MM.1S (cell line): Measurements from ENCODE around the gene TMUB2.

ENCODE experiments used
- DNase-seq: peaks from one replicate; pipeline ENCODE4 v3.0.0-alpha.2; 2015
- H2AFZ ChIP-seq: fragments of 300-600 bp; sonication (generic); 2 replicates; pipeline ENCODE4 v1.6.0; 2016; ENCODE audit warnings: antibody characterized with exemption, low read length
- H3F3A ChIP-seq: fragments of 300-600 bp; sonication (generic); 2 replicates; pipeline ENCODE4 v1.6.1; 2016; ENCODE audit warnings: mild to moderate bottlenecking, antibody characterized with exemption, low read length, moderate library complexity, mixed read lengths; ENCODE audit not compliant: insufficient read depth
- H3K27ac ChIP-seq: fragments of 300-600 bp; sonication (generic); 2 replicates; pipeline ENCODE4 v1.5.1; 2016; ENCODE audit warnings: mild to moderate bottlenecking, low read length
- H3K27me3 ChIP-seq: fragments of 300-600 bp; sonication (generic); replicated peaks from 2 replicates; pipeline ENCODE4 v1.6.0; 2016; ENCODE audit warnings: low read length; ENCODE audit not compliant: insufficient read depth
- H3K36me3 ChIP-seq: fragments of 300-600 bp; sonication (generic); replicated peaks from 2 replicates; pipeline ENCODE4 v1.6.1; 2016; ENCODE audit warnings: mild to moderate bottlenecking, low read length, mixed read lengths; ENCODE audit not compliant: insufficient read depth
- H3K4me1 ChIP-seq: fragments of 300-600 bp; sonication (generic); 2 replicates; pipeline ENCODE4 v1.6.1; 2016; ENCODE audit warnings: low read length, mixed read lengths
- H3K4me2 ChIP-seq: fragments of 300-600 bp; sonication (generic); 2 replicates; pipeline ENCODE4 v1.6.0; 2016; ENCODE audit warnings: low read depth, low read length
- H3K4me3 ChIP-seq: fragments of 300-600 bp; sonication (generic); 2 replicates; pipeline ENCODE4 v1.5.1; 2016; ENCODE audit warnings: low read length, mixed read lengths
- H3K79me2 ChIP-seq: fragments of 300-600 bp; sonication (generic); 2 replicates; pipeline ENCODE4 v1.6.1; 2016; ENCODE audit warnings: mixed run types, low read length, mixed read lengths
- H3K9ac ChIP-seq: fragments of 300-600 bp; sonication (generic); 2 replicates; pipeline ENCODE4 v1.6.1; 2016; ENCODE audit warnings: low read length, mixed read lengths
- H3K9me2 ChIP-seq: fragments of 300-600 bp; sonication (generic); replicated peaks from 2 replicates; pipeline ENCODE4 v1.6.1; 2016; ENCODE audit warnings: mild to moderate bottlenecking, low read length, mixed read lengths; ENCODE audit not compliant: insufficient read depth
- H3K9me3 ChIP-seq: fragments of 300-600 bp; sonication (generic); replicated peaks from 2 replicates; pipeline ENCODE4 v1.6.1; 2016; ENCODE audit warnings: mild to moderate bottlenecking, low read length, mixed read lengths; ENCODE audit not compliant: insufficient read depth
- H4K20me1 ChIP-seq: fragments of 300-600 bp; sonication (generic); 2 replicates; pipeline ENCODE4 v1.6.1; 2016; ENCODE audit warnings: mild to moderate bottlenecking, low read length, moderate library complexity, mixed read lengths; ENCODE audit not compliant: insufficient read depth
- CTCF ChIP-seq: fragments of 300-600 bp; sonication (generic); IDR thresholded peaks from 2 replicates; pipeline ENCODE4 v1.5.1; 2016; ENCODE audit warnings: antibody characterized with exemption, low read length, mixed read lengths
- EZH2 ChIP-seq: fragments of 300-600 bp; sonication (generic); optimal IDR thresholded peaks from 2 replicates; pipeline ENCODE3; 2017; ENCODE audit warnings: low read depth, mild to moderate bottlenecking, antibody characterized with exemption, low read length, mixed read lengths
- EZH2phosphoT487 ChIP-seq: fragments of 300-600 bp; sonication (generic); IDR thresholded peaks from 2 replicates; pipeline ENCODE4 v1.6.1; 2018; ENCODE audit warnings: antibody characterized with exemption, low read length

TMUB2 gene

DNA sequence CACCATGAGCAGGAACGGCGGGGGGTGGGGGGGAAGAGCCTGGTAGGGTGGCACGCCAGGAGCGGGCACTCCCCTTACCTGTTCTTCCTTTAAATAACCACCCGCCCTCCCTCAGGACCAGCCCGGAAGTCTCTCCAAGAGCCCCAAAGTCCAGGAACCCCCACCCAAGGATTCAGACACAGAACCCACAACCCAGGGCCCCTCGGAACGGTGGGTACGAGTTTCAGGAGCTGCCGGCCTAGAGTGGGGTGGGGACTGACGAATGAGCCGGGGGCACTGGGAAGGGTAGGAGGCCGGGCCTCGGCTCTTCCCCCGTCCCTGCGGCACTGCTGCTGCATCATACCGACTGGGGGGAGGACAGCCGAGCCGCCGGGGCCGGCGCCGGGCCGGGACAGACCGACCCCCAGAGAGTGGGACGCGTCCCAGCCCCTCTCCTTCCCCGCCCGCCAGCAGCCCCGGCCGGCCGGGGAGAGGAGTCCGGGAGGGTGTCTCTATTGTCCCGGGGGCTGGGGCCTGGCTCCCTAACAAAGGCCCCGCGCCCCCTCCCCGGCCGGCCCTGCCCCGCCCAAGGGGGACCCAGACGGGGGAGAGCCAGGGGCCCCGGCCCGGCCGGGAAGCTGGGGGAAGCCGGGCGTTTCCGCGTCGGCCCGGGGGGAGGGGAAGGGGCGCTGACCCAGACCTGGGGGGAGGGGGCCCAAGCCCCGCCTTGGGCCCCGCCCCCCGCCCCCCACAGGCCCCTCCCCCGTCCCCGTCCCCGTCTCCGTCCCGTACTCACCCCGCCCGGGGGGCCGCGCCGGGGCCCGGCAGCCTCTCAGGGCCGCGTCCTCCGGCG, 12.2 kb downstream of the TMUB2 start:
- DNase-seq = peak; percentile 46
- Histone ChIP-seq H3K9me3 (no peaks in the 10 kb centered on the region), H3K79me2 (peaks cover 45% of the 10 kb centered on the region), H3K4me2 (peak overlapping the region; percentile 89), H3K9ac (peak overlapping the region; percentile 82), H3K9me2 (no peaks in the 10 kb centered on the region), H3F3A (peaks cover 44% of the 10 kb centered on the region), H3K27ac (peak overlapping the region; percentile 72), H4K20me1 (no peaks in the 10 kb centered on the region), H3K27me3 (no peaks in the 10 kb centered on the region), H2AFZ (0 out of 2 replicates have a peak overlapping the region, but pooled peaks have one; percentile 22), H3K36me3 (no peaks in the 10 kb centered on the region; the same call in 1 of the 2 replicates), H3K4me1 (peaks cover 12% of the 10 kb centered on the region), H3K4me3 (peak overlapping the region; percentile 86)
- TF ChIP-seq CTCF (no peak), EZH2 (no peak), EZH2phosphoT487 (no peak)

DNA sequence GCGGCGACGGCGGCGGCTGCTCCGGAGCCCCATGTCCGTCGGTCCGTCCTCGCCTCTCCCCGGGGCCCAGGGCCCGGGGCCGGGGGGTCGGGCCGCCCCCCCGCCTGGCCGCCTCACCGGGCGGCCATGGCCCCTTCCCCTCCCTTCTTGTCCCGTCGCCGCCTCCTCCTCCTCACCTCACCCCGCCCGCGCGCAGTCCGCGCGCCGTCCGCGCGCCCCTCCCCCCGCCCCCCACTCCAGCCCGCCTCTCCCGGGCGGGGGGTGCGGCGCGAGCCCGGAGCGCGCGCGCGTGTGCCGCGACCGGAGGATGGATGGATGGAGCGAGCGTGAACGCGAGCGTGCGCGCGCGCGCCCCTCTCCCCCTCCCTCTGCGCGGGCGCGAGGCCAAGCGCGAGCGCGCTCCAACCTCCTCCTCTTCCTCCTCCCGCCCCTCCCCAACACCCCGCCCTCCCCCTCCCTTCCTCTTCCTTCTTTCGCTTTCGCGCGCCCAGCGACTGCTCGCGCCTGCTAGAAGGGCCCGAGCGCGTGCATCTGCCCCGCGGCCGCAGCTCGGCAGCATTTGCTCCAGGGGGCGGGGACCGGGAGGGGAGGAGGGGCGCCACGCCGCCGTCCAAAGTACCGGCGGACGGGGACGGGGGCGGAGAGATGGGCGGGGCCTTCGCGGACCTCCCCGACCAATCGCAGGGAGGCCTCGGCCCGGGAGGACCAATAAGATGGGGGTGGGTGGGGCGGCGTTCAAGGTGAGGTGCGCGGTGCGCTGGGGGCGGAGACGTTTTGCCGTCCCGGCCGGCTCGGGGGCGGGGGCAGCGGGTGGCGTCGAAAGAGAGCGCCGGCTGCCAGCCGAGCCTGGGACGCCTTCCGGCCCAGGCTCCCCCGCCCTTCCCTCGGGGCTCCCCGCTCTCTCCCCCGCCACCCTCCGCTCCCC, 13.0 kb downstream of the TMUB2 start, which contains the start of gene ATXN7L3:
Gene ATXN7L3 (minus strand): TSS at position 332 of the 925 bp plus-strand sequence. CDS start 1,814 bp downstream, outside the sequence.
- H3K9me2 ChIP-seq = no peaks in the 10 kb centered on the region
- no peaks in the 10 kb centered on the region for H4K20me1 ChIP-seq
- peaks cover 12% of the 10 kb centered on the region for H3K4me1 ChIP-seq
- no peaks in the 10 kb centered on the region for H3K9me3 ChIP-seq
- peaks cover 40% of the 10 kb centered on the region for H3K79me2 ChIP-seq
- no peaks in the 10 kb centered on the region; the same call in 1 of the 2 replicates for H3K36me3 ChIP-seq
- DNase-seq = peak; percentile 97
- H3K27me3 ChIP-seq = no peaks in the 10 kb centered on the region
- H3K27ac ChIP-seq = peak within 1 kb of the TSS; percentile 72
- H3K4me2 ChIP-seq = peak within 1 kb of the TSS; percentile 96
- peak within 1 kb of the TSS; percentile 31 for H2AFZ ChIP-seq
- peak within 1 kb of the TSS; percentile 82 for H3K9ac ChIP-seq
- H3K4me3 ChIP-seq = peak within 1 kb of the TSS; percentile 86
- H3F3A ChIP-seq = peaks cover 53% of the 10 kb centered on the region
- TF ChIP-seq EZH2 = no peak
- TF ChIP-seq CTCF = no peak
- no peak for TF ChIP-seq EZH2phosphoT487

DNA sequence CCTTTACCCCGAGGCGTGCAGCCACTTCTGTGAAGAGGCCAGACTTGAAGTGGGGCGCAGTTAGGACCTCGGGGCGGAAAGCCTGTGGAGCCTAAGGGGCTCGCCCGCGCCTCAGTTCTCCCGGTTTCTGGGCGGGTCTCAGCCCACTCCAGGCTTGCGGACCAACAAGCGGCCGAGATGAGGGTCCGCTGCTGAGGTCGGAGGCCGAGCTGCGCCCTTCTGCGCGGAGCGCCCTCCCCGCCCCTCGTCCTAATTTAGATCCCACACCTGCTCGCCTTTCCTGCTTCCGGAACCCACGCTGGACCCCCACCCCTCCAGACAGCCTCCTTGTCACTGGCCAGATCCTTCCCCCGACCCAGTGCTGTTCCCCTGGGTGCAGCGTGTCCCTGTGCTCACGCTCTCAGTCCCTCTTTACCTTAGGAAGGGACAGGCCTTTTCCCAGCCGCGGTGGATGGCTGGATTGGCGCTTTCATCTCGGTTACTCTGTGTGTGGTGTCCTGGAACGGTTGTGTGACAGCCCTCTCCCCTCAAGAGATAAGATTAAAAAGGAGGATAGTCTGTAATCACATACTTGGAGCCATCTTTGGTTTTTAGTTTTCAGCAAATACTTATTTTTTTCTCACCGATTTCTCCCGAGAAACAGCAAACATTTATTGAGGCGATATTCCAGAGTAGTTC, 13.8 kb downstream of the TMUB2 start:
- TF ChIP-seq EZH2phosphoT487 (no peak), CTCF (no peak), EZH2 (no peak)
- Histone ChIP-seq H3K9me3 (no peaks in the 10 kb centered on the region), H3K9ac (peak overlapping the region; percentile 79), H3K79me2 (peaks cover 35% of the 10 kb centered on the region), H4K20me1 (no peaks in the 10 kb centered on the region), H3K4me1 (peaks cover 12% of the 10 kb centered on the region), H3K4me3 (peak overlapping the region; percentile 70), H2AFZ (peak overlapping the region; percentile 31), H3K4me2 (peak overlapping the region; percentile 96), H3K27me3 (no peaks in the 10 kb centered on the region), H3K27ac (peak overlapping the region; percentile 69), H3K9me2 (no peaks in the 10 kb centered on the region), H3K36me3 (no peaks in the 10 kb centered on the region; the same call in 1 of the 2 replicates), H3F3A (peaks cover 60% of the 10 kb centered on the region)
- peak; percentile 19 for DNase-seq
